Lung (tissue), 12 donors: ENCODE measurements around the gene KCNMB4. TPM values are rescaled to one million over a fixed set of nuclear protein-coding genes. Genes with fewer than 3 reads are reported as not detected.

Experiments
- ATAC-seq: fragments of 200-7000 bp; cut with Tn5 transposase; one replicate; pipeline ENCODE4 v1.9.1; 2020; ENCODE audit warnings: moderate number of reproducible peaks; ENCODE audit not compliant: insufficient read depth, low FRiP score
- DNase-seq, 3 donors: peaks; one replicate each; pipeline ENCODE4 v3.0.0-alpha.2; 2013 to 2017
- H3K27ac ChIP-seq, 2 donors: one replicate each; pipeline ENCODE4 v1.5.1; 2013; ENCODE audit warnings: mild to moderate bottlenecking in 2 of 2, moderate library complexity in 2 of 2, control low read depth in 1 of 2, inconsistent platforms in 1 of 2, low read depth in 1 of 2, low read length in 1 of 2
- H3K27me3 ChIP-seq, 3 donors: one replicate each; pipeline ENCODE4 v1.5.1; 2013; ENCODE audit warnings: low read length in 2 of 3; ENCODE audit not compliant: control insufficient read depth in 3 of 3, insufficient read depth in 3 of 3
- H3K36me3 ChIP-seq, 4 donors: one replicate each; pipeline ENCODE4 v1.5.1; 2013; ENCODE audit warnings: low read length in 4 of 4, mild to moderate bottlenecking in 1 of 4, moderate library complexity in 1 of 4; ENCODE audit not compliant: control insufficient read depth in 4 of 4, insufficient read depth in 4 of 4
- H3K4me1 ChIP-seq, 5 donors: one replicate each; pipeline ENCODE4 v1.5.1; 2013; ENCODE audit warnings: low read length in 5 of 5, mild to moderate bottlenecking in 2 of 5, moderate library complexity in 1 of 5; ENCODE audit not compliant: control insufficient read depth in 5 of 5, insufficient read depth in 5 of 5
- H3K4me3 ChIP-seq: one replicate; pipeline ENCODE4 v1.5.1; 2013; ENCODE audit warnings: mild to moderate bottlenecking, control low read depth, moderate library complexity
- H3K9ac ChIP-seq, 2 donors: one replicate each; pipeline ENCODE4 v1.5.1; 2013; ENCODE audit warnings: low read length in 2 of 2, control low read depth in 1 of 2; ENCODE audit not compliant: insufficient read depth in 1 of 2
- H3K9me3 ChIP-seq, 4 donors: one replicate each; pipeline ENCODE4 v1.5.1; 2013; ENCODE audit warnings: low read length in 3 of 4, mild to moderate bottlenecking in 1 of 4, moderate library complexity in 1 of 4; ENCODE audit not compliant: control insufficient read depth in 4 of 4, insufficient read depth in 3 of 4
- WGBS, 2 donors: extraction: QIAGEN DNeasy Blood & Tissue Kit; methylation state at CpG; one replicate each; pipeline ENCODE4 v1.1.7; 2013; 5-methylcytosine and 5-hydroxymethylcytosine counted together
- polyA plus RNA-seq, 2 donors: library from polyadenylated mRNA; stranded (reverse); fragments of 200-250 nt; gene quantifications; one replicate each; pipeline ENCODE4 v1.2.1, GENCODE V29; 2013
- total RNA-seq, 2 donors: library from RNA; depleted of rRNA in 1 of 2; stranded (reverse); fragments of >200 nt in 1 of 2; gene quantifications; one replicate each; pipeline ENCODE4 v1.2.1, GENCODE V29; 2014 to 2021
- TF ChIP-seq, protein P1 (sequence below): IDR thresholded peaks from 2 replicates; pipeline ENCODE4 v1.5.1; 2012; ENCODE audit warnings: mild to moderate bottlenecking; ENCODE audit errors: control extremely low read depth, extremely low read depth
- donor health status: control.
- donor health status: control.
- donor health status: Bipolar disorder and iron deficiency.
- donor health status: healthy.
- donor health status: DM: yes; HTN: yes; CAD: no.

KCNMB4 gene
- total and polyA plus RNA-seq, 4 donors: 1.6 to 8.7 (median 5.1) TPM

DNA sequence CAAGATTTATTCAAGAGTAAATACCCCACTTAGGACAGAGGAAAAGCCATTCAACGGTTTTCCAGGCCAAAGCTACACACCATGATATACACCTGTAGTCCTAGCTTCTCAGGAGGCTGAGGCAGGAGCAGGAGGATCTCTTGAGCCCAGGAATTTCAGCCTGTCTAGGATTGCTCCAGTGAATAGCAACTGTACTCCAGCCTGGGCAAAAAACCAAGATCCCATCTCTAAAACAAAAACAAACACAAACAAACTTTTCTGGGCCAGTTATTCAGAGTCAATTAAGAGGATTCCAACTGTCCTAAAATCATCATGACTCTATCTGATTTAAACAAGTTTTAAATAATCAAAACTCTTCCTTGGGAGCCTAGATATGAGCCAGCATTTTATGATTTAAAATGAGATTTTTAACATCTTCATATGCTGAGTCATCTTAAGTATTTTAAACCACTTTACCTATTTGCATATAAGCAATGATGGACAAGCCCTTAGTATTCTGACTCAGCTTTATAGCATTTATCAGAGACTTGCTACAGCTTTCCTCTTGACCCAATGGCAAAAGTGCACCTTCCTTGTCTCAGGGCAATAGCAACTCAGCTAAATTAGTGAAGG is 77.1 kb downstream of the KCNMB4 start:
- TF ChIP-seq, protein P1, sequence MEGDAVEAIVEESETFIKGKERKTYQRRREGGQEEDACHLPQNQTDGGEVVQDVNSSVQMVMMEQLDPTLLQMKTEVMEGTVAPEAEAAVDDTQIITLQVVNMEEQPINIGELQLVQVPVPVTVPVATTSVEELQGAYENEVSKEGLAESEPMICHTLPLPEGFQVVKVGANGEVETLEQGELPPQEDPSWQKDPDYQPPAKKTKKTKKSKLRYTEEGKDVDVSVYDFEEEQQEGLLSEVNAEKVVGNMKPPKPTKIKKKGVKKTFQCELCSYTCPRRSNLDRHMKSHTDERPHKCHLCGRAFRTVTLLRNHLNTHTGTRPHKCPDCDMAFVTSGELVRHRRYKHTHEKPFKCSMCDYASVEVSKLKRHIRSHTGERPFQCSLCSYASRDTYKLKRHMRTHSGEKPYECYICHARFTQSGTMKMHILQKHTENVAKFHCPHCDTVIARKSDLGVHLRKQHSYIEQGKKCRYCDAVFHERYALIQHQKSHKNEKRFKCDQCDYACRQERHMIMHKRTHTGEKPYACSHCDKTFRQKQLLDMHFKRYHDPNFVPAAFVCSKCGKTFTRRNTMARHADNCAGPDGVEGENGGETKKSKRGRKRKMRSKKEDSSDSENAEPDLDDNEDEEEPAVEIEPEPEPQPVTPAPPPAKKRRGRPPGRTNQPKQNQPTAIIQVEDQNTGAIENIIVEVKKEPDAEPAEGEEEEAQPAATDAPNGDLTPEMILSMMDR: no peak
- Histone ChIP-seq H3K9ac (no peak overlapping the region), H3K9me3 (peaks cover 0 to 1% (median 0%) of the 10 kb centered on the region in 4 donors), H3K27ac (no peak overlapping the region), H3K36me3 (no peaks in the 10 kb centered on the region), H3K4me1 (peaks cover 0 to 2% (median 0%) of the 10 kb centered on the region in 5 donors), H3K27me3 (no peaks in the 10 kb centered on the region), H3K4me3 (no peak overlapping the region)
- DNase-seq (peak in 2 of 3 donors; percentile 11 to 72), ATAC-seq (no peak)
- WGBS, 2 donors: 0% methylated on average over 1 of the region's 1 CpG

GRCh38 chr12:70444903-70445302 is 78.8 kb downstream of the KCNMB4 start:
- Histone ChIP-seq H3K27ac (no peak overlapping the region), H3K27me3 (no peaks in the 10 kb centered on the region), H3K4me1 (peaks cover 0 to 2% (median 0%) of the 10 kb centered on the region in 5 donors), H3K9me3 (peaks cover 0 to 6% (median 1%) of the 10 kb centered on the region in 4 donors), H3K36me3 (no peaks in the 10 kb centered on the region), H3K9ac (no peak overlapping the region), H3K4me3 (no peak overlapping the region)
- no peak for ATAC-seq
- no peak for DNase-seq
- WGBS, 2 donors: 51 to 66% methylated on average over 4 of the region's 4 CpGs
- TF ChIP-seq, protein P1: no peak

GRCh38 chr12:70448371-70448770 is 82.3 kb downstream of the KCNMB4 start:
- no peaks in the 10 kb centered on the region for H3K27me3 ChIP-seq
- 85 to 91% methylated on average over 4 of the region's 4 CpGs for WGBS, 2 donors
- H3K4me3 ChIP-seq: no peak overlapping the region
- DNase-seq (no peak), ATAC-seq (no peak)
- no peak overlapping the region for H3K9ac ChIP-seq
- peaks cover 0 to 10% (median 4%) of the 10 kb centered on the region in 4 donors for H3K9me3 ChIP-seq
- TF ChIP-seq, protein P1: no peak
- no peak overlapping the region for H3K27ac ChIP-seq
- no peaks in the 10 kb centered on the region for H3K36me3 ChIP-seq
- no peaks in the 10 kb centered on the region for H3K4me1 ChIP-seq
